HG02938 (cell line): ENCODE measurements around the gene SPTBN1.
"Not testable (repeated sequence)": the region's sequence is repeated elsewhere in the genome, so short reads cannot be mapped to it uniquely, and the experiment has no call there.

Source experiments
- ATAC-seq: cut with Tn5 transposase; IDR thresholded peaks from one replicate; pipeline ENCODE4 v1.9.1; 2021; ENCODE audit warnings: mild to moderate bottlenecking, moderate library complexity; ENCODE audit not compliant: unreplicated experiment

The SPTBN1 gene

GRCh38 chr2:54468673-54469072, 12.5 kb downstream of the SPTBN1 start:
- ATAC-seq, result no peak

- no peak for ATAC-seq
Measured at GRCh38 chr2:54469484-54470053, 13.4 kb downstream of the SPTBN1 start.

- ATAC-seq, result no peak
Measured at GRCh38 chr2:54470266-54470938, 14.3 kb downstream of the SPTBN1 start.

GRCh38 chr2:54471221-54471711, 15.1 kb downstream of the SPTBN1 start:
- ATAC-seq, result peak; percentile 76

GRCh38 chr2:54473851-54474250, 17.7 kb downstream of the SPTBN1 start:
- ATAC-seq, result no peak

GRCh38 chr2:54475285-54475684, 19.2 kb downstream of the SPTBN1 start:
- no peak for ATAC-seq

GRCh38 chr2:54475919-54476318, 19.8 kb downstream of the SPTBN1 start:
- ATAC-seq, result no peak

GRCh38 chr2:54476852-54477251, 20.7 kb downstream of the SPTBN1 start:
- ATAC-seq, result no peak

GRCh38 chr2:54477896-54478295, 21.8 kb downstream of the SPTBN1 start:
- ATAC-seq, result no peak

- ATAC-seq, result no peak
Measured at GRCh38 chr2:54478899-54479298, 22.8 kb downstream of the SPTBN1 start.

- no peak for ATAC-seq
Measured at GRCh38 chr2:54479424-54479823, 23.3 kb downstream of the SPTBN1 start.

GRCh38 chr2:54480025-54480424, 23.9 kb downstream of the SPTBN1 start:
- peak; percentile 87 for ATAC-seq

- no peak for ATAC-seq
Measured at GRCh38 chr2:54481686-54482085, 25.6 kb downstream of the SPTBN1 start.

GRCh38 chr2:54482715-54483114, 26.6 kb downstream of the SPTBN1 start:
- no peak for ATAC-seq

GRCh38 chr2:54483426-54483825, 27.3 kb downstream of the SPTBN1 start:
- ATAC-seq, result no peak

- not testable (repeated sequence) for ATAC-seq
Measured at GRCh38 chr2:54485756-54486155, 29.6 kb downstream of the SPTBN1 start.

GRCh38 chr2:54486766-54487165, 30.6 kb downstream of the SPTBN1 start:
- no peak for ATAC-seq

GRCh38 chr2:54490863-54491262, 34.7 kb downstream of the SPTBN1 start:
- no peak for ATAC-seq

GRCh38 chr2:54492335-54492734, 36.2 kb downstream of the SPTBN1 start:
- ATAC-seq, result no peak

- no peak for ATAC-seq
Measured at GRCh38 chr2:54494087-54494486, 38.0 kb downstream of the SPTBN1 start.

- no peak for ATAC-seq
Measured at GRCh38 chr2:54496920-54497319, 40.8 kb downstream of the SPTBN1 start.

GRCh38 chr2:54497763-54498680, 41.9 kb downstream of the SPTBN1 start:
- ATAC-seq, result no peak
